NCI-H128 (cell line): ENCODE measurements around the gene CSNK1A1.

Source experiments
- DNase-seq: peaks from one replicate; lab custom pipeline; 2025; ENCODE audit not compliant: unreplicated experiment; lab: John Stamatoyannopoulos, UW

The CSNK1A1 gene

GRCh38 chr5:149575131-149575530 lies 23.9 kb upstream of the CSNK1A1 start:
- no peak for DNase-seq

DNA sequence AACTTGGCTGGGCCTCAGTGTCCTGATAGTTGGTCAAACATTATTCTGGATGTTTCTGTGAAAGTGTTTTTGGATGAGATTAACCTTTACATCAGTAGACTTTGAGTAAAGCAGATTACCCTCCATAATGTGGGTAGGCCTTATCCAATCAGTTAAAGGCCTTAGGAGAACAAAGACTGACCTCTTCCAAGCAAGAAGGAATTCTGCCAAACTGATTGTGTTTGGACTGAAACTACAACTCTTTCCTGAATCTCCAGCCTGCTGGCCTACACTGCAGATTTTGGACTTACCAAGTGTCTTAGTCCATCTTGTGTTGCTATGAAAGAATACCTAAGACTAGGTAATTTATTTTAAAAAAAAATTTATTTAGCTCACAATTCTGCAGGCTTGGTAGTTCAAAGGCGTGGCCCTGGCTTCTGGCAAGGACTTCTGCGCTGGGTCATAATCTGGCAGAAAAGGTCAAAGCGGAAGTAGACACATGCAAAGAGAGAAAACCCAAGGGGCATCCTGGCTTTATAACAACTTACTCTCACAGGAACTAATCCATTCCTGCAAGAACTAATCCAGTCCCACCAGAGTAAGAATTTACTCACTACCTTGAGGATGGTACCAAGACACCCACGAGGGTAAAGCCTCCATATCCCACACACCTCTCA lies 21.5 kb upstream of the CSNK1A1 start:
- no peak for DNase-seq

DNA sequence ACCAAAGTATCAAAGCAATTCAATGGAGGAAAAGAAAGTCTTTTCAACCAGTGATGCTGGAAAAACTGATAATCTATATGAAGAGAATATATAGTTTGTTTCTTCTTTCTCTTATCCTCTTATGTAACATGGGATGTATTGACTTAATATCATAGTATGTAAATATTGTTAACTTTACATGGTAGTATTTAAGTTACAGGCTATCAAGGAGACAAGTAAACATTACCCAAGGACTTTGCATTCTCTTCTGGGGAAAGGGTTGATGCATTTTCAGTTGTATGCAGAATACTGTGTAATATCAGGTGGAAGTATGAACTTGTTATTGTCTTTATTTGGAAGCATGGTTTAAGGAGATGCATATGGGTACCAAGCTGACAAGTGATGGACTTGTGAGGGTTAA lies 20.9 kb upstream of the CSNK1A1 start:
- no peak for DNase-seq

DNA sequence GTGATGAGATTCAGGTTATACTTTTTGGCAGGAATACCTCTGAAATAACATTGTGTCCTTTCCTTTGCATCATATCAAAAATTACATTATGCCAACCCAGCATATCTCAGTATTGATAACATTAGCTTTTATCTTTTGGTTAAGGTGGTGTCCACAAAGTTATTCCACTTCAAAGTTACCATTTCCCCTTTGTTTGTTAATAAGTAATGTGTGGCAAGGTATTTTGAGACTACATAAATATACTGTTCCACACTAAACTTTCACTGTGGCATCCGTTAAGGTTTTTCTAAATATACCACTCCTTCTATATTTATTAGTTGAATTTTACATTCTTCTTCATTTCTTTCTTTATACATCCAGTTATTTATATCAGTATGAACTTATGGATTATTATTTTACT lies 16.0 kb upstream of the CSNK1A1 start:
- no peak for DNase-seq

DNA sequence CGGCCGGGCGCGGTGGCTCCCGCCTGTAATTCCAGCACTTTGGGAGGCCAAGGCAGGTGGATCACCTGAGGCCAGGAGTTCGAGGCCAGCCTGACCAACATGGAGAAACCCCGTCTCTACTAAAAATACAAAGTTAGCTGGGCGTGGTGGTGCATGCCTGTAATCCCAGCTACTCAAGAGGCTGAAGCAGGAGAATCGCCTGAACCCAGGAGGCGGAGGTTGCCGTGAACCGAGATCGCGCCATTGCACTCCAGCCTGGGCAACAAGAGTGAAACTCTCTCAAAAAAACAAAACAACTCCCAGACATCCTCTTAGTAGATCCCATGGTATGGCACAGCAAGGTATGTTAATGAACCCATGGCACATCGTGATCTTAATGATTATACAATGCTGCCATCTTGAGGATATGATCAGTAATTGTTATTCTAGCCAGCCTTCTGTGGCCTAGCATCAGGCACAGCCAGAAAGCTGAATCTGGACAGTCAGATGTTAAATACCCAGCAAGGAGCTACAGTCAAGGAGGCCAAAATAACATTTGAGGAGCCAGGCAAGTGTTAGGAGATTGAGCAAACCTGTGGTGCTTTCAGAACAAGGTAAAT lies 13.4 kb upstream of the CSNK1A1 start:
- peak; percentile 43 for DNase-seq

GRCh38 chr5:149563466-149563865 lies 12.2 kb upstream of the CSNK1A1 start:
- no peak for DNase-seq

GRCh38 chr5:149561848-149562247 lies 10.6 kb upstream of the CSNK1A1 start:
- DNase-seq = no peak

DNA sequence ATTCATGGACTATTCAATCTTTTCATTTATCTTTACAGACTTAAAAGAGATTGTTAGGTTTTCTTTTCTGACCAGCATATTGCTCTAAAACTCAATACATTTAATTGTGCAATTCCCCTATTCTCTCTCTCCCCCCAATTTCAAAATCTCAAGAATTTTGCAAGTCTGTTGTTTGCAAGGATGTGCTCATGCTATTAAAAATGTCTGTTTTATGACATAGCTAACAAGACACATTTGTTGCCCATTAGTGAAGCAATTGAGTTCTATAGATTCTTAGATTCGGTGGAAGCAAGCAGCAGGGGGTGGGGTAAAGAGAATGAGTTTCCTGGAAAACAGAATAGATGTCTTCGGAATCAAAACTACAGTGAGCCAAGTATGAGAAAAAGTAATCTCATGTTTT lies 8.5 kb upstream of the CSNK1A1 start:
- no peak for DNase-seq

DNA sequence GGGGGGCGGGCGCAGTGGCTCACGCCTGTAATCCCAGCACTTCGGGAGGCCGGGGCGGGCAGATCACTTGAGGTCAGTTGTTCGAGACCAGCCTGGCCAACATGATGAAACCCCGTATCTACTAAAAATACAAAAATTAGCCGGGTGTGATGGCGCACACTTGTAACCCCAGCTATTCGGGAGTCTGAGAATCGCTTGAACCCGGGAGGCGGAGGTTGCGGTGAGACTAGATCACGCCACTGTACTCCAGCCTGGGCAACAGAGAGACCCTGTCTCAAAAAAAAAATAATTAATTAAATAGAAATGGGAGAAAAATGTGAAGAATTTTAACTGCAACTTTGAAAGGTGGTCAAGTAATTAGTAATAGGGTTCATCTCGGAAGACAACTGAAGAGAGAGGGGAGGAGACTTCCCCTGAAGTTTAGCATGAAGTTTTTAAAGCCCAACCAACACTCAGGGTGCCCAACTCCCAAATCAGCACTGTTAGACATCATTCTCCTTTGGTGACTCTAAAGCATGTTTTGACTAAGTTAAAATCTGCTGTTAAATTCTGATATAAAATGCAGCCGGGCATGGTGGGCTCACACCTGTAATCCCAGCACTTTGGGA lies 1.4 kb upstream of the CSNK1A1 start:
- no peak for DNase-seq

GRCh38 chr5:149552038-149552494 lies 827 bp upstream of the CSNK1A1 start:
- no peak for DNase-seq

- DNase-seq = no peak
These were observed 529 bp downstream of the CSNK1A1 start for GRCh38 chr5:149550594-149551226.

GRCh38 chr5:149550268-149550583 lies 1.0 kb downstream of the CSNK1A1 start:
- DNase-seq = no peak

GRCh38 chr5:149549461-149550267 lies 1.6 kb downstream of the CSNK1A1 start:
- DNase-seq = peak; percentile 14

- DNase-seq = no peak
These were observed 4.3 kb downstream of the CSNK1A1 start for GRCh38 chr5:149546974-149547373.

- no peak for DNase-seq
These were observed 5.9 kb downstream of the CSNK1A1 start for GRCh38 chr5:149545327-149545726.

- DNase-seq = no peak
These were observed 7.2 kb downstream of the CSNK1A1 start for GRCh38 chr5:149544028-149544420.

DNA sequence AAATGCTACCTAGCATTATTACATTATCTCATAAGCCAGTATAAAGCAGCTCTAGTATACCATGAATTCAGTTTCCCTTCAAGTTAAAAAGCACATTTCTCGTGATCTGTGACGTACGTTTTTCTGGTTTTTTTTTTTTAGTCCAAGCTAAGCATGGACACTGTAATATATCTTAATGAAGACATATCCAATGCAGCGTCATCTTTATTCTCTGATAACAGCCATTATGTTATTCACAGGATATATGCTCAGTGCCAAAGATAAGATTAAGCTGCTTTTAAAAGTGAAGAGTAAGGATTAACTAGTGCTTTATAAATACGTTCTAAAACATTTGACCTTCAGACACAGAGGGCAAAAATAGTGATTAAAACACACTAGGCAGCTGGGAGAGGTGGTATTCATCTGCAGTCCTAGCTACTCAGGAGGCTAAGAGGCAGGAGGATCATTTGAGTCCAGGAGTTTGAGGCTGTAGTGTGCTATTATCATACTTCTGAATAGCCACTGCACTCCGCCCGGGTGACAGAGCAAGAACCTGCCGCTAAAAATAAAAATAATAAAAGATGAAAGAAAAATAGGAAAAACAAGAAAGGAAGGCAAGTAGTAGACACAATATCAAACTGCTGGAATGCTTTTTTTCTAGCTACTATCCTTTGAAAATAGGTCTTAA lies 7.7 kb downstream of the CSNK1A1 start:
- DNase-seq = no peak

DNA sequence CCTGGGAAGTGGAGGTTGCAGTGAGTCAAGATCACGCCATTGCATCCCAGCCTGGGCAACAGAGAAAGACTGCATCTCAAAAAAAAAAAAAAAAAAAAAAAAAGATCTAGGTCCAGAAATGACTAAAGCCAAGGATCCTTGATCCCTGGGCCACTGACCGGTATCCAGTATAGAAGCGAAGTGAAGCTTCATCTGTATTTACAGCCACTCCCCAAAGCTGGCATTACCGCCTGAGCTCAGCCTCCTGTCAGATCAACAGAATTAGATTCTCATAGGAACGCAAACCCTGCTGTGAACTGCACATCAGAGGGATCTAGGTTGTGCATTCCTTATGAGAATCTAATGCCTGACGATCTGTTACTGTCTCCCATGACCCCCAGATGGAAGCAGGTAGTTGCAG lies 9.3 kb downstream of the CSNK1A1 start:
- no peak for DNase-seq

- no peak for DNase-seq
These were observed 11.2 kb downstream of the CSNK1A1 start for GRCh38 chr5:149540089-149540488.

DNA sequence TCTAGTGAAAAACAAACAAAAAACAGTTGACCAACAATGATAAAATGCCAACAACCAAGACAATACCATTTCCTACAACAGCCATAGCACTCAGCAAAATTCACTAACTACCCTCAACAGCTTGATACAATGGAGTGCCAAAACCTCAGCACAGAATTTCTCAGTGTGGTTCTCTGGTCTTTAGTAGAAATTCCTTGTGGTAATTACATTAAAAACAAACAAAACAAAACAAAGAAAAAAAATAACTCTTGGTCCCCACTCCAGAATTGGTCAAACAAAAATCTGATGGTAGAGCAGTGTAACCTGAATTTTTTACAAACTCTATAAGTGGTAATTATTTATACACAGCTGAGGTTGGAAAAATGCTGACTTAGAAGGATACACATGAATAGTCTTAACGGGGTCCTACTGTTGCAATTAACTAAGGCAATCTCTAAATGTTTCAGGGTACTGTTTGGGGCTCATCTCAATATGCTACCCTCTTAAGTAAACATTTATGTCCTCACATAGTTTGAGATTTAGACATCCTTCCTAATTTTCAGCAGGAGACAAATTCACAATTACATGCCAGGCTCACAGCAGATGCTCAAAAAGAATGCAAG lies 13.8 kb downstream of the CSNK1A1 start:
- DNase-seq = no peak
